ENCODE results near the gene SYTL2.

Gene SYTL2

DNA sequence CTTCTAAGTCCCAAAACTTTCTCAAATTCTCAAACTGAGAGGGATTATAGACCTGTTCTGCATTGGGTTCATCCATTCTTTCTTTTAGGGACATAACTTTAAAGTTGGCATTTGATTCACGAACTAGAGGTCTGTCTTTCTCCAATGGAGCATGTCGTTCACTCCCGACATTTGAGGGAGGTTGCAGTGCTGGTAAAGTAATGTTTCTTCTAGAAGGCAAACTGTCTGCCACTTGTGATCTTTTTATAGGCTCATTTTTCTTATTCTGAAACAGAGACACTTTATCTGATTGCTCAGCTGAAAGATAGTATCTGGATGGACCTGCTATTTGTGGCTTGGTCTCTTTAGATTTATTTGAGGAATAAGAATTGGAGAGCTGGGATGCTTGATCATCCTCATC lies 84.6 kb downstream of the SYTL2 start:
- Mint-ChIP-seq H3K27me3 (ENCODE audit: low read depth) (no peaks in the 10 kb centered on the region), H3K27ac (no peak overlapping the region), H3K9me3 (peaks cover 14% of the 10 kb centered on the region), H3K4me3 (no peak overlapping the region), H3K36me3 (ENCODE audit: low read depth) (peaks cover 8% of the 10 kb centered on the region), H3K4me1 (no peaks in the 10 kb centered on the region)
- TF ChIP-seq, protein P1, sequence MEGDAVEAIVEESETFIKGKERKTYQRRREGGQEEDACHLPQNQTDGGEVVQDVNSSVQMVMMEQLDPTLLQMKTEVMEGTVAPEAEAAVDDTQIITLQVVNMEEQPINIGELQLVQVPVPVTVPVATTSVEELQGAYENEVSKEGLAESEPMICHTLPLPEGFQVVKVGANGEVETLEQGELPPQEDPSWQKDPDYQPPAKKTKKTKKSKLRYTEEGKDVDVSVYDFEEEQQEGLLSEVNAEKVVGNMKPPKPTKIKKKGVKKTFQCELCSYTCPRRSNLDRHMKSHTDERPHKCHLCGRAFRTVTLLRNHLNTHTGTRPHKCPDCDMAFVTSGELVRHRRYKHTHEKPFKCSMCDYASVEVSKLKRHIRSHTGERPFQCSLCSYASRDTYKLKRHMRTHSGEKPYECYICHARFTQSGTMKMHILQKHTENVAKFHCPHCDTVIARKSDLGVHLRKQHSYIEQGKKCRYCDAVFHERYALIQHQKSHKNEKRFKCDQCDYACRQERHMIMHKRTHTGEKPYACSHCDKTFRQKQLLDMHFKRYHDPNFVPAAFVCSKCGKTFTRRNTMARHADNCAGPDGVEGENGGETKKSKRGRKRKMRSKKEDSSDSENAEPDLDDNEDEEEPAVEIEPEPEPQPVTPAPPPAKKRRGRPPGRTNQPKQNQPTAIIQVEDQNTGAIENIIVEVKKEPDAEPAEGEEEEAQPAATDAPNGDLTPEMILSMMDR (IDR thresholded peaks at IDR 0.05; ENCODE audit: unreplicated experiment in 3 of 3) = no peak

DNA sequence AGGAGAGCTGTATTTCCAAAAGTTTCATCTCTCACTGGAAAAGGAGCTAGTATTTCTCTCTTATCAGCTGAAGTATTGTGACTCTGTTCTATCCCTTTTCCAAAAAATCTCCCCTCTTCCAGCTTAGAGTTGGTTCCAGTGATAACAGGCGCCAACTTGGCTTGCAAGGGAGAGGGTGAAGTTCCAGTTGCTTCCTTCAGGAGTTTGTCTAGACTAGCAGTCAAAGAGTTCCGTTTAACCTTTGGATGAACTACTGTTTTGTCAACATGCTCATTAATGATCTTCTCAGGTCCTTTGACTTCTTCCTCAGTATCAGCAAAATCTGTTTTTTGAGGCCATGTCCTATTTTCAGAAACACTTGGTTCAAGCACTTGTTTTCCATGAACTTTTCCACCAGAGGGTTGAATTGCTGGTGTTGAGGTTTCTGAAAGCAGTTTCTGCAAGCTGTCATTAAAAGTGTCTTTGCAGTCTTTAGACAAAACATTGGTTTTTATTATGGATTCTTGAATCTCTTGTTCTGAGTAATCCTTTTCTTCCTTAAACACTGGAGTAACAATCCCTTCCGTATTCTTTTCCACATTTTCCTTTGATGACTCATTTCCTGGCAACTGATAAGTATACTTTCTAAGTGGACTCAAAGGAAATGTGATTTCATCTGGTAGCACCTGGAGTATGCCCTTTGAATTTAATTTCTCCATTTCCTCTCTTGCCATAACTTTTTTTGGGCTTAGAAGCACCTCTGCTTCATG lies 85.3 kb downstream of the SYTL2 start:
- H3K9me3 Mint-ChIP-seq = peaks cover 12% of the 10 kb centered on the region
- TF ChIP-seq, protein P1 (IDR thresholded peaks at IDR 0.05; ENCODE audit: unreplicated experiment in 3 of 3) = no peak
- H3K36me3 Mint-ChIP-seq (ENCODE audit: low read depth) = peaks cover 8% of the 10 kb centered on the region
- peaks cover 4% of the 10 kb centered on the region for H3K4me1 Mint-ChIP-seq
- no peak overlapping the region for H3K4me3 Mint-ChIP-seq
- no peaks in the 10 kb centered on the region for H3K27me3 Mint-ChIP-seq (ENCODE audit: low read depth)
- H3K27ac Mint-ChIP-seq = peak overlapping the region in 1 of 3 experiments; percentile 15

- Mint-ChIP-seq H3K9me3 (peaks cover 9% of the 10 kb centered on the region), H3K36me3 (ENCODE audit: low read depth) (peaks cover 8% of the 10 kb centered on the region), H3K4me3 (no peak overlapping the region), H3K27ac (no peak overlapping the region), H3K27me3 (ENCODE audit: low read depth) (no peaks in the 10 kb centered on the region), H3K4me1 (peaks cover 8% of the 10 kb centered on the region)
- TF ChIP-seq, protein P1 (IDR thresholded peaks at IDR 0.05; ENCODE audit: unreplicated experiment in 3 of 3) = no peak
These were observed 86.0 kb downstream of the SYTL2 start for GRCh38 chr11:85724748-85725465.

GRCh38 chr11:85723088-85723487 lies 87.9 kb downstream of the SYTL2 start:
- Mint-ChIP-seq H3K27ac (no peak overlapping the region), H3K9me3 (no peaks in the 10 kb centered on the region), H3K4me1 (peaks cover 23% of the 10 kb centered on the region), H3K36me3 (ENCODE audit: low read depth) (peaks cover 8% of the 10 kb centered on the region), H3K4me3 (no peak overlapping the region), H3K27me3 (ENCODE audit: low read depth) (no peaks in the 10 kb centered on the region)
- TF ChIP-seq, protein P1 (IDR thresholded peaks at IDR 0.05; ENCODE audit: unreplicated experiment in 3 of 3) = no peak

- H3K9me3 Mint-ChIP-seq = no peaks in the 10 kb centered on the region
- H3K4me1 Mint-ChIP-seq = peaks cover 38% of the 10 kb centered on the region
- H3K27me3 Mint-ChIP-seq (ENCODE audit: low read depth) = no peaks in the 10 kb centered on the region
These were observed 89.8 kb downstream of the SYTL2 start for GRCh38 chr11:85721191-85721590.

More at GRCh38 chr11:85721191-85721590, 89.8 kb downstream of the SYTL2 start:
- H3K4me3 Mint-ChIP-seq = no peak overlapping the region
- H3K27ac Mint-ChIP-seq = peak overlapping the region in 1 of 3 experiments; percentile 86
- peaks cover 4% of the 10 kb centered on the region for H3K36me3 Mint-ChIP-seq (ENCODE audit: low read depth)
- TF ChIP-seq, protein P1 (IDR thresholded peaks at IDR 0.05; ENCODE audit: unreplicated experiment in 3 of 3) = no peak

All from nephron (organoid).